ENCODE results near the gene ITGA11. TPM values are rescaled to one million over a fixed set of nuclear protein-coding genes. Genes with fewer than 3 reads are reported as not detected.
A peak's percentile ranks its signal among the peaks of the same experiment; 100 is the strongest.

ITGA11 gene
- total RNA-seq, 2 donors from 2014 or later = 0.27 to 1.8 TPM

- no peaks in the 10 kb centered on the region for H3K9me3 Mint-ChIP-seq
- H3K36me3 Mint-ChIP-seq = no peaks in the 10 kb centered on the region
- ATAC-seq (no peak), DNase-seq (ENCODE audit: low spot score in 2 of 2) (no peak)
- H3K27ac Mint-ChIP-seq = no peak overlapping the region
Observed at GRCh38 chr15:68328964-68329363, 103.0 kb downstream of the ITGA11 start.

- no peaks in the 10 kb centered on the region for H3K36me3 Mint-ChIP-seq
- peak; percentile 63 to 78 for ATAC-seq
- H3K9me3 Mint-ChIP-seq = no peaks in the 10 kb centered on the region
- DNase-seq (ENCODE audit: low spot score in 2 of 2) = no peak
- peak overlapping the region in 1 of 2 donors; percentile 87 for H3K27ac Mint-ChIP-seq
Observed at GRCh38 chr15:68328443-68328842, 103.5 kb downstream of the ITGA11 start.

- DNase-seq (ENCODE audit: low spot score in 2 of 2) (no peak), ATAC-seq (peak in 1 of 2 donors; percentile 47)
- H3K27ac Mint-ChIP-seq = peak overlapping the region in 1 of 2 donors; percentile 87
- H3K9me3 Mint-ChIP-seq = no peaks in the 10 kb centered on the region
- H3K36me3 Mint-ChIP-seq = no peaks in the 10 kb centered on the region
Observed at GRCh38 chr15:68326711-68327354, 105.1 kb downstream of the ITGA11 start.

GRCh38 chr15:68325726-68326125 is 106.2 kb downstream of the ITGA11 start:
- Mint-ChIP-seq H3K36me3 (no peaks in the 10 kb centered on the region), H3K9me3 (no peaks in the 10 kb centered on the region), H3K27ac (no peak overlapping the region)
- DNase-seq (ENCODE audit: low spot score in 2 of 2) (no peak), ATAC-seq (no peak)

GRCh38 chr15:68322796-68323195 is 109.2 kb downstream of the ITGA11 start:
- no peak for DNase-seq (ENCODE audit: low spot score in 2 of 2)
- no peak for ATAC-seq
- Mint-ChIP-seq H3K36me3 (no peaks in the 10 kb centered on the region), H3K27ac (no peak overlapping the region), H3K9me3 (no peaks in the 10 kb centered on the region)

- Mint-ChIP-seq H3K36me3 (no peaks in the 10 kb centered on the region), H3K27ac (no peak overlapping the region), H3K9me3 (no peaks in the 10 kb centered on the region)
- ATAC-seq (no peak), DNase-seq (ENCODE audit: low spot score in 2 of 2) (no peak)
Observed at GRCh38 chr15:68321229-68321628, 110.7 kb downstream of the ITGA11 start.

- no peaks in the 10 kb centered on the region for H3K9me3 Mint-ChIP-seq
- H3K36me3 Mint-ChIP-seq = no peaks in the 10 kb centered on the region
- no peak overlapping the region for H3K27ac Mint-ChIP-seq
- DNase-seq (ENCODE audit: low spot score in 2 of 2) (no peak), ATAC-seq (no peak)
Observed at GRCh38 chr15:68319997-68320396, 112.0 kb downstream of the ITGA11 start.

- H3K36me3 Mint-ChIP-seq = no peaks in the 10 kb centered on the region
Observed at GRCh38 chr15:68318931-68319909, 112.7 kb downstream of the ITGA11 start.

GRCh38 chr15:68318008-68318835 is 113.7 kb downstream of the ITGA11 start:
- Mint-ChIP-seq H3K36me3 (no peaks in the 10 kb centered on the region), H3K27ac (no peak overlapping the region), H3K9me3 (no peaks in the 10 kb centered on the region)
- DNase-seq (ENCODE audit: low spot score in 2 of 2) (no peak), ATAC-seq (no peak)

More at GRCh38 chr15:68318931-68319909, 112.7 kb downstream of the ITGA11 start:
- DNase-seq (ENCODE audit: low spot score in 2 of 2) (no peak), ATAC-seq (no peak)
- no peak overlapping the region for H3K27ac Mint-ChIP-seq
- H3K9me3 Mint-ChIP-seq = no peaks in the 10 kb centered on the region

- H3K9me3 Mint-ChIP-seq = no peaks in the 10 kb centered on the region
- no peak for ATAC-seq
- DNase-seq (ENCODE audit: low spot score in 2 of 2) = no peak
- H3K27ac Mint-ChIP-seq = no peak overlapping the region
- no peaks in the 10 kb centered on the region for H3K36me3 Mint-ChIP-seq
Observed at GRCh38 chr15:68317281-68318007, 114.5 kb downstream of the ITGA11 start.

GRCh38 chr15:68316061-68316804 is 115.7 kb downstream of the ITGA11 start:
- Mint-ChIP-seq H3K36me3 (no peaks in the 10 kb centered on the region), H3K9me3 (no peaks in the 10 kb centered on the region), H3K27ac (peak overlapping the region in 1 of 2 donors; percentile 16)
- DNase-seq (ENCODE audit: low spot score in 2 of 2) = peak in 1 of 2 donors; percentile 26
- ATAC-seq = no peak

GRCh38 chr15:68315495-68316031 is 116.4 kb downstream of the ITGA11 start:
- H3K9me3 Mint-ChIP-seq = no peaks in the 10 kb centered on the region
- H3K27ac Mint-ChIP-seq = peak overlapping the region in 1 of 2 donors; percentile 16
- no peaks in the 10 kb centered on the region for H3K36me3 Mint-ChIP-seq
- peak in 1 of 2 donors; percentile 31 for DNase-seq (ENCODE audit: low spot score in 2 of 2)
- ATAC-seq = no peak

GRCh38 chr15:68315035-68315434 is 116.9 kb downstream of the ITGA11 start:
- ATAC-seq (no peak), DNase-seq (ENCODE audit: low spot score in 2 of 2) (peak in 1 of 2 donors; percentile 0)
- Mint-ChIP-seq H3K36me3 (no peaks in the 10 kb centered on the region), H3K9me3 (no peaks in the 10 kb centered on the region), H3K27ac (peak overlapping the region in 1 of 2 donors; percentile 69)

GRCh38 chr15:68314563-68314962 is 117.4 kb downstream of the ITGA11 start:
- H3K9me3 Mint-ChIP-seq = no peaks in the 10 kb centered on the region
- peak overlapping the region; percentile 56 to 69 for H3K27ac Mint-ChIP-seq
- H3K36me3 Mint-ChIP-seq = no peaks in the 10 kb centered on the region
- ATAC-seq (no peak), DNase-seq (ENCODE audit: low spot score in 2 of 2) (peak in 1 of 2 donors; percentile 35)

Data from activated naive CD4-positive, alpha-beta T cell treated with anti-CD3 and anti-CD28 coated beads, Interleukin-2, amount 50 U/mL, for 72 hours (primary cell).